Transverse colon (tissue), 4 donors: ENCODE results near the gene SMIM20.

ENCODE experiments used
- POLR2AphosphoS5 ChIP-seq, 3 donors: sonication (generic); formaldehyde crosslinking; IDR thresholded peaks; one replicate each; pipeline ENCODE4 v1.6.1; 2016; ENCODE audit warnings: antibody characterized with exemption in 3 of 3
- TF ChIP-seq, protein P1 (sequence below), 5 experiments: fragments of 200-600 bp in 3 of 5; fragments of 450-650 bp in 2 of 5; sonication (generic) in 3 of 5; IDR thresholded peaks; 1 replicate in 2 of 5; 2 replicates in 3 of 5; pipeline ENCODE4 v1.5.1; 2016 to 2017; ENCODE audit warnings: antibody characterized with exemption in 5 of 5, inconsistent platforms in 3 of 5, mild to moderate bottlenecking in 2 of 5, moderate library complexity in 1 of 5

DNA sequence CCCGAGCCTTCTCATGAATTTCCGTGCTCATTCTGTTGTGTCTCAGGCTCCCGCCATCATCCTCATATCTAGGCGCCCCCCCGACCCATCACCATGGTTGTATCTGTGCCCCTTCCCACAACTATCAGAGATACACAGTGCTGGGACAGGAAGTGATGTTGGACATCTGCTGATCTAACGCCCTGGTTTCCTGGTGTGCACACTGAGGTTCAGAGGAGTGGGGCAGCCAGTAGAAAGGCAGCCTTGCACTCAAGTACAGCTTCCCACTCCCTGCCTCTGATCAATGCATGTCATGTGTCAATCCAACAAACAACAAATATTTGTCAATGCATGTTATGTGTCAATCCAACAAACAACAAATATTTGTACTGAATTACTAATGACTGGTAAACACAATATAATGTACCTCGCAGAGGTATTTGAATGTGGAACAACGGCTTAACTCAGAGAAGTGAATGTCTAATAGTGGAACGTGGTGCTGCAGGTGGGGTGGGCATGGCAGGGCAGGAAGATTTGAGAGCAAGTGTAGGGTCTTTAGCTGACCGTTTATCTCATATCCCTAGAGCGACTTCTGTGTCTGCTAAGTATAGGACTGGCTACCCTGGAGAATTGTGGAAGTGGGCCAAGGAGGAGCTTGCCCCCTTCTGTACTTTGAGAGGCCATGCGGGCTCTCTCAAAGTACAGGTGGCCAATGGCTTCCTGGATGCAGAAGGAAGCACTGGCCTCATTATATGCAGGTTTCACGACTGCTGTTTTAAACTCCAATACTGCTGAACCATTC, 41.0 kb upstream of the SMIM20 start:
- TF ChIP-seq, protein P1, sequence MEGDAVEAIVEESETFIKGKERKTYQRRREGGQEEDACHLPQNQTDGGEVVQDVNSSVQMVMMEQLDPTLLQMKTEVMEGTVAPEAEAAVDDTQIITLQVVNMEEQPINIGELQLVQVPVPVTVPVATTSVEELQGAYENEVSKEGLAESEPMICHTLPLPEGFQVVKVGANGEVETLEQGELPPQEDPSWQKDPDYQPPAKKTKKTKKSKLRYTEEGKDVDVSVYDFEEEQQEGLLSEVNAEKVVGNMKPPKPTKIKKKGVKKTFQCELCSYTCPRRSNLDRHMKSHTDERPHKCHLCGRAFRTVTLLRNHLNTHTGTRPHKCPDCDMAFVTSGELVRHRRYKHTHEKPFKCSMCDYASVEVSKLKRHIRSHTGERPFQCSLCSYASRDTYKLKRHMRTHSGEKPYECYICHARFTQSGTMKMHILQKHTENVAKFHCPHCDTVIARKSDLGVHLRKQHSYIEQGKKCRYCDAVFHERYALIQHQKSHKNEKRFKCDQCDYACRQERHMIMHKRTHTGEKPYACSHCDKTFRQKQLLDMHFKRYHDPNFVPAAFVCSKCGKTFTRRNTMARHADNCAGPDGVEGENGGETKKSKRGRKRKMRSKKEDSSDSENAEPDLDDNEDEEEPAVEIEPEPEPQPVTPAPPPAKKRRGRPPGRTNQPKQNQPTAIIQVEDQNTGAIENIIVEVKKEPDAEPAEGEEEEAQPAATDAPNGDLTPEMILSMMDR (IDR thresholded peaks at IDR 0.05), result no peak
- no peak for TF ChIP-seq POLR2AphosphoS5 (IDR thresholded peaks at IDR 0.05)
